GM12891 (cell line): ENCODE results near the gene ARHGEF19.

Experiments
- PAX5 ChIP-seq: IDR thresholded peaks from 2 replicates; pipeline ENCODE4 v1.6.1; 2011; ENCODE audit warnings: low read length, moderate library complexity, mild to moderate bottlenecking; ENCODE audit not compliant: insufficient read depth, severe bottlenecking
- POLR2A ChIP-seq: IDR thresholded peaks from 2 replicates; pipeline ENCODE4 v1.6.1; 2011; ENCODE audit warnings: low read depth, low read length, control low read depth
- POLR2AphosphoS5 ChIP-seq: IDR thresholded peaks from 2 replicates; pipeline ENCODE4 v1.6.1; 2011; ENCODE audit warnings: low read depth, low read length, control low read depth
- SPI1 ChIP-seq: IDR thresholded peaks from 2 replicates; pipeline ENCODE4 v1.6.1; 2011; ENCODE audit warnings: low read depth, low read length, control low read depth

GRCh38 chr1:16241221-16241708, 28.8 kb upstream of the ARHGEF19 start:
- TF ChIP-seq POLR2A (no peak), POLR2AphosphoS5 (no peak), PAX5 (no peak), SPI1 (no peak)
